Astrocyte of the spinal cord (primary cell): ENCODE results near the gene GCSAM.
"Not testable (repeated sequence)": the region's sequence is repeated elsewhere in the genome, so short reads cannot be mapped to it uniquely, and the experiment has no call there.

Experiments
- DNase-seq: peaks from one replicate; pipeline ENCODE4 v3.0.0; 2011; ENCODE audit warnings: low read depth, low spot score
- H3K4me3 ChIP-seq: 2 replicates; pipeline ENCODE4 v1.5.1; 2011; ENCODE audit warnings: low read depth, mild to moderate bottlenecking, low read length, moderate library complexity
- CTCF ChIP-seq: IDR thresholded peaks from 2 replicates; pipeline ENCODE4 v1.5.1; 2012; ENCODE audit warnings: low read depth, mild to moderate bottlenecking, low read length, inconsistent platforms
- in situ Hi-C: cut with HindIII; loops from 2 replicates; pipeline ENCODE4 v1.10.0; 2017; ENCODE audit warnings: low sequenced_read_pairs

GCSAM gene

GRCh38 chr3:112074616-112075497, 58.2 kb downstream of the GCSAM start:
- in situ Hi-C loops = no loop called here
- H3K4me3 ChIP-seq = no peak overlapping the region
- peak; percentile 94 for DNase-seq
- no peak for TF ChIP-seq CTCF

- DNase-seq = no peak
- no peak for TF ChIP-seq CTCF
- no peak overlapping the region for H3K4me3 ChIP-seq
- in situ Hi-C loops = no loop called here
Measured at GRCh38 chr3:112074006-112074405, 59.0 kb downstream of the GCSAM start.

GRCh38 chr3:112072387-112073060, 60.5 kb downstream of the GCSAM start:
- H3K4me3 ChIP-seq, DNase-seq, in situ Hi-C loops: not testable (repeated sequence)
